HG03175 (cell line): ENCODE data around the gene TSPAN17.

Experiments
- ATAC-seq: cut with Tn5 transposase; IDR thresholded peaks from one replicate; pipeline ENCODE4 v1.9.1; 2021; ENCODE audit warnings: mild to moderate bottlenecking, moderate library complexity; ENCODE audit not compliant: unreplicated experiment

The TSPAN17 gene

GRCh38 chr5:176658817-176659511 lies 11.7 kb downstream of the TSPAN17 start:
- no peak for ATAC-seq

DNA sequence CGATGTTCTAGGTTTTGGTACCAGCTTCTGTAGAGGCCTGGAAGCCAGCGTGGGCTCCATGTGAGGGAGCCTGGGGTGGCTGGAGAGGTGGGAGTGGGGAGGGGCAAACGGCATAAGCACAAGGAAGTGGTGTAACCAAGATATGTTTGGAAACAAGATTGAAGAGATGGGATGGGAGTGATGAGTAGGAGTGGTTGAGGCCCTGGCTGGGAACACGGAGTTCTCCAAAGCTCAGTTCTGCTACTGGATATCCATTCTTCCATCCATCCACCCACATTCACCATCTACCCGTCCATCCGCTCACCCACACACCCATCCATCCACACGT lies 12.2 kb downstream of the TSPAN17 start:
- no peak for ATAC-seq

DNA sequence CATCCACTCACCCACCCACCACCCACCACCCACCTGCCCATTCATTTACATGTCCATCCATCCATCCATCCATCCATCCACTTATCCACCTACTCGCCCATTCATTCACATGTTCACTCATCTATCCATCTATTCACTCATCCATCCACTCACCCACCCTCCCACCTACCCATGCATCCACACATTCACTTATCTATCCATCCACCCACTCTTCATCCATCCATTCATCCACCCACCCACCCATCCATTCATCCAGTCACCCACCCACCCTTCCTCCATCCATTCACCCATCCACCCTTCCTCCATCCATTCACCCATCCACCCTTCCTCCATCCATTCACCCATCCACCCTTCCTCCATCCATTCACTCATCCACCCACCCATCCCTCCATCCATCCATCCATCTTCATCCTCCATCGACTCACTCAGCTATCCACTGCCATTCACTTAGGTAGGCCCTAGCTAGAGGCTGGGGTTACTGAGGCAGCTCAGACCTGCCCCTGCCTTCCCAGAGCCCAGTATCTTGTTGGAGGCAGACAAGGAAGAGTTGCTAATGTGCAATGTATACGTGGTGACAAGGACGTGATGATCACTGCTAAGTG lies 12.7 kb downstream of the TSPAN17 start:
- no peak for ATAC-seq

DNA sequence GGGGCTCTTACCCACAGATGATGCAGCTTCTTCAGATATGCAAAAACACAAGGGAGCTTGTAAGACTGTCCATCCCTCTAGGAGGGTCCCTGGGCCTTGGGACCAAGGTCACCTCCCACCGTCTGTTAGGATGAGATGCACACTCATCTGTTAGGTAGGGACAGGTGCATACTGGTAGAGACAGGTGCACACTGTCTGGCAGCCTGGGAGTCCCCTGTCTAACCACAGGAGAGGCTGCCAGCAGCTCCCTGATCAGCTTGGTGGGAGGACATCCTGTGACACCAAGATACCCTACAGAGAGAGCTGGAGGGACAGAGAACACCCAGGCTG lies 13.2 kb downstream of the TSPAN17 start:
- ATAC-seq: peak; percentile 28

- ATAC-seq: peak; percentile 65
Observed at GRCh38 chr5:176660860-176661641, 13.8 kb downstream of the TSPAN17 start.

GRCh38 chr5:176661676-176662075 lies 14.4 kb downstream of the TSPAN17 start:
- ATAC-seq: no peak

- ATAC-seq: no peak
Observed at GRCh38 chr5:176662371-176663333, 15.4 kb downstream of the TSPAN17 start.

DNA sequence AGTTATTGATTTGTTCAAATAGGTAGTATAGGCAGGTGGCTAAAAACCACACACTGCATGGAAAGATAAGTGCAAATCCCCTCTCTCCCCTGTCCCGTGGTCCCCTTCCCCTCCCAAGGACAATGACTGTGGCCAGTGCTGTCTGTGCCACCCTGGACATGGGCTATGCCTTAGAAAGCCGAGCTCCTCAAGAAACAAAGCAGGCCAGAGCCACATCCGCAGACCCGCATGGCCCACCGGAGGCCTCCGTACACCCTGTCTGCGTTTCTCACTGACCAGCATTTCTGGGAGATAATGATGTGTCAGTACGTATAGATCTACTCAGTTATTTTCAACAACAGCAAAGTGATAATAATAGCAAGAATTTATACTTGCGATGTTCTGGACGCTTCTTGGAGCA lies 16.3 kb downstream of the TSPAN17 start:
- ATAC-seq: no peak

DNA sequence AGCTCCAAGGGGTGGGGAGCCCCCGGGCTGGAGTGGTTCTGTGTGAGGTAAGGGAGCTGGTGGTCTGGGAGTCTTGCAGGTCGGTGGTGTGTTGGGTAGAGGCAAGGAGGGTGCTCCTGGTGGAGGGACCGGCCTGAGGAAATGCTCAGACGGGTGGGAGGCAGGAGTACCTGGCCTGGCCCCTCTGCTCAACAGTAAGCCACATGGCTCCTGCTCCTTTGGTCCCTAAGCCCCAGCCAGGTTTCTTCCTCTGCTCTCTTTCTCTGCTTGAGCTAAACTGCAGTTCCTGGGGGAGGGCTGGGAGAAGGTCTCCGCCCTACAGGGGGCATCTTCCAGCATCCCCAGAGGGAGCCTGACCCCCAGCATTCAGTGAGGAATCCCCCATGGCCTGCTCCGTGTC lies 17.2 kb downstream of the TSPAN17 start:
- no peak for ATAC-seq

GRCh38 chr5:176664886-176665285 lies 17.6 kb downstream of the TSPAN17 start:
- no peak for ATAC-seq

- no peak for ATAC-seq
Observed at GRCh38 chr5:176665517-176665916, 18.2 kb downstream of the TSPAN17 start.

GRCh38 chr5:176667637-176668036 lies 20.4 kb downstream of the TSPAN17 start:
- no peak for ATAC-seq

DNA sequence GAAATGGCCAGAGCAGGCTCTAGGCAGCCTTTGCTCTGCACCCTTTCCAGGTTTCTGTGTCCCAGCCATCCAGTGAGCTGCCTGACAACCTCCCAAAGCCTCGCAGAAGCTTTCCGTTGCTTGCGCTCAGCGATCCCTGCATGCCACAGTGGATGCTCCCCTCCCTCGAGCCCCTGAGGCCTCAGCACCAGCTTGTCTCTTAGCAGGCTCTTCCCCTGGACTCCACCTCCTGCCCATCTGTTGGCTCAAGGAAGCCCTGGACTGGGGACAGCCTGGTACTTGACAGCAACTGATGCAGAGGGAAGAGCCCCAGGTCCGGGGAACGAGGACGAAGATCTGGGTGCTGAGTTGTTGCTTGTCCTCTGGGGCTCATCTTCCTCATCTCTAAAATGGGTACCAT lies 23.2 kb downstream of the TSPAN17 start:
- no peak for ATAC-seq

DNA sequence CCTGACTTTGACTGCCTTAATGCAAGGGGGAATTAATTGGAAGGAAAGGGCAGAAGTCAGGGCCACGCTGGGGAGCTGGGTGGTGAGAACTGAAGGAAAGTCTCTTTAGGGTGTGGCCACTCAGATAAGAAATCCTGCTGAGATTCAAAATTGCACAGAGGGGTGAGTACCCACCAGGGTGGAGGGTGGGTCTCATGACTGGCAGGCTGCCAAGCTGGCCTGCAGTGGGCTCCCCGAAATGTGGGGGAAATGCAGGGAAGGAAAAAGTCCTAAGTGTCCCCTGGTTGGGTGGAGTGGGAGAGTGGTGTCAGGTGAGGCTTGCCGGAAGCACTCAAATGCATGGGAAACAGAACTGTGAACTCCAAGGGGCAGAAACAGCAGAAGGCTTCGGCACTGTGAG lies 24.1 kb downstream of the TSPAN17 start:
- no peak for ATAC-seq

DNA sequence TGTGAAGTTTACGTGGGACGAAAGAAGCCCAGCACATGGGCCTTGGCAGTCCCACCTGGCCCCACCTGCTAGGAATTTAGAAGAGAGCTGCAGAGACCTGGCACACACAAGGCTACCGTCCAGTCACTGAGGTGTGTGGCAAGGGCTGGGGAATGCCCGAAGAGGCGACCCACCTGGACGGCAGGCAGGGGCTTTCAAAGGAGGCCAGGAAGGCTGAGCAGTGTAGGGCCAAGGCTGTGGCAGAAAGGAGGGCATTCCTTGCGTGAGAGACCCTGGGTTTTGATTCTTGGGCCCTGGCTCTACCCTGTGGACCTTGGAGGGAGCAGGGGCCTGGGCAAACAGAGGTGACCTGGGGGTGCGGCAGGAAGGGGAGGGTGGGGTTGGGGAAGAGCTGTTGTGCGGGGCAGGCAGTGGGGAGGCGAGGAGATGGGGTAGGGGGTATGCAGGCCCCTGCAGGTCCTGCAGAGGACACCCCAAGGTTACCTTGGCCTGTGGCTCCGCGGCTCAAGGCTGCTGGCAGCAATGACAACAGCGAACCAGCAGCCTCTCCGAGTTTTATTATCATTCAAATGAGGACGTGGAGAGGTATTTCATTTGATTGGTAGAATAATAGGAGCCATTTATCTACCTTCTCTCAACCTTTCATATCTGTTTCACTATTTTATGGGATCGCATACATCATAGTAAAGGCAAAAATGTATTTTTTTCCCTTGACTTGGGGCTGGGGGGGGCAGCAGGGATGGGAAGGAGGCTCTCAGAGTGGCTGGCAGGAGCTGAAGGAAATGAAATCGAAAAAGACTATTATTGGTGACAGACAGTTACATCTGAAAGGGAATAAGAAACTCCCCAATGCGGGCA lies 24.8 kb downstream of the TSPAN17 start:
- ATAC-seq: no peak

DNA sequence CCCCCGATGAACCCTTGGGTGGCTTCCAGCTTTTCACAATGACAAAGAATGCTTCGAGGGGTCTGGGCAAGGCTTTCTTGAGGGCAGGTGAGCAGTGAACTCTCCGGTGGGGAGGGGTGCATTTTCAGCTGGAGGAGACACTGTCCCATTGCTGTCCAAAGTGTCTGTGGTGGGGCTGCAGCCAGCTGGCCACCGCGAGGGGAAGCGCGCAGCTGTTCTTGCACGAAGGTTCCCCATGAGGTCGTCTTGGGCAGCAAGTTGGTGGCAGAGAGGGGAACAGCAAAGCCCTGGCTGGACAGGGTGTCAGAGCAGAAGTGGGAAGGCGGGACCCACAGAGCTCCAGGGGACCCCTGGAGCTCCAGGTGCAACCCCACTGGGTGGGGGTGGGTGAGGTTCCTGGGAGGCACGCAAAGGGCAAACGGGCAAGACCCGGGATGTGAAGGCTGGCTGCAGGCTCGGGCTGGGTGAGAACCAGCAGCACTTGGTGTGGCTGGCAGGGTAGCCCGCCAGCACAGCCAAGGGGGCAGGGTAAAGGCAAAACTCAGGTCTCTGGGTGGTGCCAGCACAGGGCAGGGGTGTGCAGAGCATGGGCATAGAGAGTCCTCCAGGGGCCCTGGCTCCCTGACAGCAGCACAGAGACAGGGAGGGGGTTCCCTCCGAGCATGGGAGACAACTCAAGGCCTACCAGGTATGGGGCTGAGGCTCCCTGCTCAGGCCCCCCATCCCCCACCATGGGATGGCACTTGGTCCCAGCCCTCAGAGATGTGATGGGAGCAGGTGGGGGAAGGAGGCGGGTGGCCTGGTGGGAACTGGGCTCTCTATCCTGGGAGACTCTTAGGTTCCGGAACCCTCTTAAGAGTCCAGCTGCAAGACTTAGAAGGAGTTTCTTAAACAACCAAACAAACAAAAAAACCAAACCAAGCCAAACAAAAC lies 26.6 kb downstream of the TSPAN17 start:
- no peak for ATAC-seq

DNA sequence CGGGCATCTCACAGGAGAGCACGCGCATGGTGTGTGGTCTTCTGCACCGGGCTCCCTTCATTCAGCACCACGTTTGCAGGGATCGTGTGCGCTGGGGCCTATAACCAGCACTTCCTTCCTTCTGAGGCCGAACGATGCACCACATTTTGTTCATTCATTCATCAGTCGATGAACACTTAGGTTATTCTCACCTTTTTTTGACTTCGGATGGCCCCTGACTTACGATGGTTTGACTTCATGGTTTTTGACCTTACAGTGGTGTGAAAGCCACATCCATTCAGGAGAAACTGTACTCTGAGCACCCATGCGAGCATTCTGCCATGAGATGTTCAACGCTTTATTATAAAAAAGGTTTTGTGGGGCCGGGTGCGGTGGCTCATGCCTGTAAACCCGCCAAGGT lies 27.5 kb downstream of the TSPAN17 start:
- no peak for ATAC-seq

DNA sequence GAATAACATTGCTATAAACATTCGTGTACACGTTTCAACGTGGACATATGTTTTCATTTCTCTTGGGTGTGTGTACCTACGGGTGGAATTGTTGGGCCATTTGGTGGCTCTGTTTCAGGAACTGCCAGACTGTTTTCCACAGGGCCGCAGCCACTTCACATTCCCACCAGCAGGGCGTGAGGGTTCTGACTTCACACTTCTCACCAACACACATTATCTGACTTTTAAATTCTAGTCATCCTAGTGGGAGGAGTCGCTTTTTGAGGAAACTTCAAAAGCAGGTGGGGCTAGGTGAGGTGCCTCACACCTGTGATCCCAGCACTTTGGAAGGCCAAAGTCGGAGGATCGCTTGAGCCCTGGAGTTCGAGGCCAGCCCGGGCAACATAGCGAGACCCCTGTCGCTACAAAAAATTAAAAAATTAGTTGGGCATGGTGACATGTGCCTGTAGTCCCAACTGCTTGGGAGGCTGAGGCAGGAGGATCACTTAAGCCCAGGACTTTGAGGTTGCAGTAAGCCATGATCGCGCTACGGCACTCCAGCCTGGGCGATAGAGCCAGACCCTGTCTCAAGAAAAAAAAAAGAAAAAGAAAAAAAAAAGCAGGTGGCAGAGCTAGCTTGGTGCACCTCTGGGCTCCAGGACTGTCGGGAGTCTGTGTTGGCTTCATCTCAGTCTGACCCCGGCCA lies 28.5 kb downstream of the TSPAN17 start:
- ATAC-seq: no peak

DNA sequence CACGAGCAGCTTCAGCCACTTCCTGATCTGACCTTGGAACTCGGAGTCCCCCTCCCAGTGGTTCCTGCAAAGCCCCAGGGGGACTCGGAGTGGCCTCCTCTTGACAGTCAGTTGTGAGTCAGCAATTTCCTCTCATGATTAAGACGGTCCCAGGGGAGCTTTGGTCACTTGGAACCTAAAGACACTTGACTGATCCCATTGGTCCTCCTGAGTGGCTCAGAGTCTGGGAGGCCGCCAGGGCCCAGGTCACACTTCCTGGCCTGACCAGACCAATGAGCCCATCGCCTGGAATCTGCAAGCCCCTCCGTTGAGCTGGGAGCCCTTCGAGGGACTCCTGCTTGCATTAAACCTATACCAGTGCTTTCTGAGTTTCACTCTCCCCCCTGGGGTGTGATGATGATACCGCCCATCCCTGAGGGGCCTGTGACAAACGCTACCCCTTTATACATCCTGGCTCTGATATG lies 29.1 kb downstream of the TSPAN17 start:
- peak; percentile 82 for ATAC-seq
